IMR-90 (cell line): ENCODE results near the gene SEC11C. TPM values are rescaled to one million over a fixed set of nuclear protein-coding genes. Genes with fewer than 3 reads are reported as not detected.

ENCODE experiments used
- ATAC-seq: fragments of 200-7000 bp; cut with Tn5 transposase; 2 replicates; pipeline ENCODE4 v1.9.1; 2020; ENCODE audit warnings: low read depth, mild to moderate bottlenecking, moderate library complexity
- BruUV-seq: library from RNA; stranded (reverse); fragments of 400-500 nt; replicated peaks from 2 replicates; lab custom pipeline; 2021; lab: Mats Ljungman, UMichigan
- CTCF ChIA-PET: fragments of 300-600 bp; formaldehyde crosslinking; extraction: SDS; loops from one replicate; lab custom pipeline; 2021; ENCODE audit warnings: antibody characterized with exemption; lab: Yijun Ruan, JAX
- POLR2A ChIA-PET: fragments of 300-600 bp; sonication (Branson Sonifier 250); formaldehyde crosslinking; loops from one replicate; lab custom pipeline; 2022; ENCODE audit warnings: antibody characterized with exemption; ENCODE audit not compliant: unreplicated experiment; lab: Charles Lee
- DNase-seq: peaks from one replicate; pipeline ENCODE4 v3.0.0; 2013
- H2AFZ ChIP-seq: replicated peaks from 2 replicates; pipeline ENCODE3; 2013; ENCODE audit warnings: low read length, mild to moderate bottlenecking; ENCODE audit not compliant: poor library complexity
- H2AK5ac ChIP-seq: 2 replicates; pipeline ENCODE4 v1.6.1; 2013; ENCODE audit warnings: low read depth, low read length, inconsistent platforms
- H2AK9ac ChIP-seq: replicated peaks from 2 replicates; pipeline ENCODE3; 2013; ENCODE audit warnings: mild to moderate bottlenecking, low read depth, low read length, moderate library complexity; ENCODE audit not compliant: poor library complexity
- H2BK120ac ChIP-seq: 2 replicates; pipeline ENCODE4 v1.6.1; 2013; ENCODE audit warnings: low read depth, low read length, inconsistent platforms
- H2BK15ac ChIP-seq: 3 replicates; pipeline ENCODE4 v1.6.1; 2013; ENCODE audit warnings: low read depth, low read length, inconsistent platforms
- H2BK20ac ChIP-seq: 2 replicates; pipeline ENCODE4 v1.6.1; 2013; ENCODE audit warnings: low read depth, mild to moderate bottlenecking, inconsistent platforms, low read length, moderate library complexity
- H2BK5ac ChIP-seq: 2 replicates; pipeline ENCODE4 v1.6.1; 2013; ENCODE audit warnings: mild to moderate bottlenecking, low read depth, low read length, inconsistent platforms; ENCODE audit not compliant: poor library complexity, severe bottlenecking
- H3K14ac ChIP-seq: replicated peaks from 2 replicates; pipeline ENCODE4 v1.6.1; 2013; ENCODE audit warnings: low read depth, low read length, inconsistent platforms
- H3K18ac ChIP-seq: 2 replicates; pipeline ENCODE4 v1.6.1; 2013; ENCODE audit warnings: low read depth, low read length, control low read depth
- H3K23ac ChIP-seq: 2 replicates; pipeline ENCODE4 v1.6.1; 2013; ENCODE audit warnings: low read depth, low read length, inconsistent platforms
- H3K27ac ChIP-seq: 2 replicates; pipeline ENCODE4 v1.5.1; 2013; ENCODE audit warnings: mild to moderate bottlenecking, control low read depth, low read length; ENCODE audit not compliant: insufficient read depth
- H3K27me3 ChIP-seq: 2 replicates; pipeline ENCODE4 v1.6.1; 2013; ENCODE audit warnings: low read length; ENCODE audit not compliant: control insufficient read depth, insufficient read depth
- H3K36me3 ChIP-seq: 2 replicates; pipeline ENCODE4 v1.6.1; 2013; ENCODE audit warnings: low read length, mixed read lengths; ENCODE audit not compliant: control insufficient read depth, insufficient read depth
- H3K4ac ChIP-seq: 2 replicates; pipeline ENCODE4 v1.6.1; 2013; ENCODE audit warnings: low read depth, low read length, inconsistent platforms
- H3K4me1 ChIP-seq: 2 replicates; pipeline ENCODE4 v1.6.1; 2013; ENCODE audit warnings: low read length, mixed read lengths; ENCODE audit not compliant: control insufficient read depth, insufficient read depth
- H3K4me2 ChIP-seq: 2 replicates; pipeline ENCODE4 v1.6.1; 2013; ENCODE audit warnings: low read depth, mild to moderate bottlenecking, control low read depth, low read length, moderate library complexity
- H3K4me3 ChIP-seq: 2 replicates; pipeline ENCODE4 v1.5.1; 2013; ENCODE audit warnings: low read depth, mild to moderate bottlenecking, control low read depth, low read length, moderate library complexity; ENCODE audit not compliant: insufficient read depth
- H3K56ac ChIP-seq: 2 replicates; pipeline ENCODE4 v1.6.1; 2013; ENCODE audit warnings: low read length, inconsistent platforms; ENCODE audit not compliant: insufficient read depth; ENCODE audit errors: extremely low read depth
- H3K79me1 ChIP-seq, 2 experiments: 2 replicates each; pipeline ENCODE4 v1.6.1; 2013; ENCODE audit warnings: low read length in 2 of 2, inconsistent platforms in 1 of 2, low read depth in 1 of 2
- H3K9ac ChIP-seq: 2 replicates; pipeline ENCODE4 v1.6.1; 2013; ENCODE audit warnings: low read depth, low read length, control low read depth
- H3K9me1 ChIP-seq: 2 replicates; pipeline ENCODE4 v1.6.1; 2013; ENCODE audit warnings: low read length, inconsistent platforms; ENCODE audit not compliant: insufficient read depth
- H3K9me3 ChIP-seq: 2 replicates; pipeline ENCODE4 v1.6.1; 2013; ENCODE audit warnings: low read length; ENCODE audit not compliant: control insufficient read depth, insufficient read depth
- H4K20me1 ChIP-seq: 2 replicates; pipeline ENCODE4 v1.6.1; 2013; ENCODE audit warnings: low read length, inconsistent platforms; ENCODE audit not compliant: insufficient read depth
- H4K5ac ChIP-seq: 2 replicates; pipeline ENCODE4 v1.6.1; 2013; ENCODE audit warnings: mild to moderate bottlenecking, low read depth, low read length, control low read depth
- H4K8ac ChIP-seq, 2 experiments: 2 replicates each; pipeline ENCODE4 v1.6.1; 2013; ENCODE audit warnings: low read depth in 2 of 2, low read length in 2 of 2, control low read depth in 1 of 2, inconsistent platforms in 1 of 2
- H4K91ac ChIP-seq: 2 replicates; pipeline ENCODE4 v1.6.1; 2013; ENCODE audit warnings: low read depth, low read length, inconsistent platforms; ENCODE audit not compliant: insufficient read depth
- BHLHE40 ChIP-seq: fragments of 150-350 bp; IDR thresholded peaks from 2 replicates; pipeline ENCODE4 v1.6.1; 2016; ENCODE audit warnings: mild to moderate bottlenecking, low read depth, low read length
- CEBPB ChIP-seq: IDR thresholded peaks from 2 replicates; pipeline ENCODE4 v1.6.1; 2012; ENCODE audit warnings: low read depth, low read length, improper control_type of control experiment
- CHD1 ChIP-seq: IDR thresholded peaks from 2 replicates; pipeline ENCODE4 v1.6.1; 2012; ENCODE audit warnings: low read depth, low read length, improper control_type of control experiment
- CTCF ChIP-seq: conservative IDR thresholded peaks from 2 replicates; pipeline ENCODE4 v1.5.1; 2012; ENCODE audit warnings: mild to moderate bottlenecking, low read depth, low read length, improper control_type of control experiment
- ELK1 ChIP-seq: fragments of 150-350 bp; IDR thresholded peaks from 2 replicates; pipeline ENCODE4 v1.6.1; 2016; ENCODE audit warnings: low read depth, mild to moderate bottlenecking, low read length, moderate library complexity, borderline replicate concordance
- MAFK ChIP-seq: IDR thresholded peaks from 2 replicates; pipeline ENCODE4 v1.6.1; 2012; ENCODE audit warnings: low read depth, low read length, improper control_type of control experiment
- RAD21 ChIP-seq: IDR thresholded peaks from 2 replicates; pipeline ENCODE4 v1.6.1; 2012; ENCODE audit warnings: low read length, improper control_type of control experiment
- WGBS, 2 experiments: methylation state at CpG; one replicate each; pipeline versions ENCODE4 v1.1.5 to v1.1.7; 2013; ENCODE audit warnings: missing lambda C conversion rate in 2 of 2; ENCODE audit not compliant: insufficient read length in 1 of 2; ENCODE audit errors: extremely low coverage in 2 of 2; 5-methylcytosine and 5-hydroxymethylcytosine counted together
- dilution Hi-C: fragments of 300-500 bp; cut with HindIII; formaldehyde crosslinking; loops from one replicate; pipeline ENCODE4 v1.14.3; 2018; ENCODE audit warnings: low sequenced_read_pairs; ENCODE audit not compliant: unreplicated experiment
- in situ Hi-C: fragments of 300-500 bp; cut with MboI; formaldehyde crosslinking; loops from 3 replicates; pipeline ENCODE4 v1.14.3; 2019; ENCODE audit warnings: low sequenced_read_pairs, inconsistent platforms, mixed read lengths
- intact Hi-C: fragments of 100-400 bp; cut with micrococcal nuclease; formaldehyde crosslinking; loops from 2 replicates; pipeline ENCODE4 v1.10.0; 2022
- polyA plus RNA-seq, 3 experiments: library from polyadenylated mRNA; depleted of rRNA; stranded (reverse); fragments of >200 nt; gene quantifications; 2 replicates each; pipeline ENCODE4 v1.2.3, GENCODE V29; 2012; ENCODE audit warnings: low replicate concordance in 1 of 3
- total RNA-seq: library from RNA; depleted of rRNA; stranded (reverse); fragments of >200 nt; gene quantifications from 2 replicates; pipeline ENCODE4 v1.2.3, GENCODE V29; 2012

SEC11C gene
- total and polyA plus RNA-seq, 2 of the 4 experiments (the other 2 are of a cell fraction), result 10.6 to 11.9 TPM

GRCh38 chr18:59189746-59190145, 50.1 kb downstream of the SEC11C start:
- no peaks in the 10 kb centered on the region for H3K36me3 ChIP-seq
- no peak overlapping the region for H2AFZ ChIP-seq
- H4K91ac ChIP-seq, result no peak overlapping the region
- H3K9me1 ChIP-seq, result no peaks in the 10 kb centered on the region
- no peak overlapping the region for H3K56ac ChIP-seq
- H3K27me3 ChIP-seq, result peaks cover 8% of the 10 kb centered on the region
- intact Hi-C loops, result no loop called here
- dilution Hi-C loops, result no loop called here
- CTCF ChIA-PET, result no interaction called here
- H2AK5ac ChIP-seq, result no peak overlapping the region
- no peak overlapping the region for H2BK20ac ChIP-seq
- DNase-seq (peak; percentile 5), ATAC-seq (no peak)
- no peak overlapping the region for H3K23ac ChIP-seq
- no peak overlapping the region for H3K9ac ChIP-seq
- no peak overlapping the region for H2BK120ac ChIP-seq
- in situ Hi-C loops, result no loop called here
- H3K9me3 ChIP-seq, result no peaks in the 10 kb centered on the region
- no peak overlapping the region for H2BK5ac ChIP-seq
- TF ChIP-seq ELK1, result no peak
- TF ChIP-seq CEBPB, result no peak
- no peak for TF ChIP-seq CTCF
- no peak for TF ChIP-seq RAD21
- no peak for TF ChIP-seq BHLHE40
- no peak for TF ChIP-seq MAFK
- TF ChIP-seq CHD1, result no peak
- no peak overlapping the region for H3K4ac ChIP-seq
- no peak overlapping the region for H2AK9ac ChIP-seq
- H4K20me1 ChIP-seq, result no peaks in the 10 kb centered on the region
- H3K14ac ChIP-seq, result no peak overlapping the region
- H2BK15ac ChIP-seq, result no peak overlapping the region
- no peaks in the 10 kb centered on the region for H3K79me1 ChIP-seq
- no peak overlapping the region for H3K27ac ChIP-seq
- H4K5ac ChIP-seq, result no peak overlapping the region
- WGBS, 2 experiments, result no CpG with 5 or more reads among the region's 1 CpG
- no peaks in the 10 kb centered on the region for H3K4me1 ChIP-seq
- H4K8ac ChIP-seq, result no peak overlapping the region
- POLR2A ChIA-PET, result no interaction called here
- H3K4me3 ChIP-seq, result no peak overlapping the region
- no peak overlapping the region for H3K18ac ChIP-seq
- no TSS peak for BruUV-seq
- H3K4me2 ChIP-seq, result no peak overlapping the region
